Immature natural killer cell (primary cell): ENCODE data around the gene SH2D7. TPM values are rescaled to one million over a fixed set of nuclear protein-coding genes. Genes with fewer than 3 reads are reported as not detected.

Source experiments
- DNase-seq, 3 donors: peaks; one replicate each; pipeline ENCODE4 v3.0.0; 2022; ENCODE audit warnings: mixed read lengths in 1 of 3
- H3K27ac Mint-ChIP-seq, 6 donors: one replicate each; pipeline ENCODE4 v1.8.0; 2020; ENCODE audit warnings: mixed read lengths in 6 of 6, mild to moderate bottlenecking in 5 of 6, inconsistent platforms in 4 of 6, moderate library complexity in 3 of 6
- H3K27me3 Mint-ChIP-seq, 3 donors: one replicate each; pipeline ENCODE4 v1.8.0; 2020 to 2021; ENCODE audit warnings: low read depth in 3 of 3, mild to moderate bottlenecking in 3 of 3, mixed read lengths in 3 of 3, moderate library complexity in 3 of 3, inconsistent platforms in 1 of 3
- H3K36me3 Mint-ChIP-seq, 3 donors: one replicate each; pipeline ENCODE4 v1.8.0; 2020; ENCODE audit warnings: mixed read lengths in 3 of 3, inconsistent platforms in 2 of 3, mild to moderate bottlenecking in 2 of 3
- H3K4me1 Mint-ChIP-seq, 2 donors: one replicate each; pipeline ENCODE4 v1.8.0; 2020; ENCODE audit warnings: inconsistent platforms in 2 of 2, mild to moderate bottlenecking in 2 of 2, mixed read lengths in 2 of 2, moderate library complexity in 1 of 2
- H3K4me3 Mint-ChIP-seq, 5 donors: one replicate each; pipeline ENCODE4 v1.8.0; 2020; ENCODE audit warnings: mild to moderate bottlenecking in 5 of 5, mixed read lengths in 5 of 5, inconsistent platforms in 3 of 5, moderate library complexity in 3 of 5
- H3K9me3 Mint-ChIP-seq, 6 donors: one replicate each; pipeline ENCODE4 v1.8.0; 2020; ENCODE audit warnings: mild to moderate bottlenecking in 6 of 6, mixed read lengths in 6 of 6, inconsistent platforms in 4 of 6, moderate library complexity in 3 of 6
- polyA plus RNA-seq, 3 donors: library from polyadenylated mRNA; unstranded; fragments of 300-500 nt; fragmentation: Illumina TruSeq; gene quantifications; one replicate each; pipeline ENCODE4 v1.2.3, GENCODE V29; 2021

The SH2D7 gene
- polyA plus RNA-seq, 3 donors from 2014 or later = not detected

DNA sequence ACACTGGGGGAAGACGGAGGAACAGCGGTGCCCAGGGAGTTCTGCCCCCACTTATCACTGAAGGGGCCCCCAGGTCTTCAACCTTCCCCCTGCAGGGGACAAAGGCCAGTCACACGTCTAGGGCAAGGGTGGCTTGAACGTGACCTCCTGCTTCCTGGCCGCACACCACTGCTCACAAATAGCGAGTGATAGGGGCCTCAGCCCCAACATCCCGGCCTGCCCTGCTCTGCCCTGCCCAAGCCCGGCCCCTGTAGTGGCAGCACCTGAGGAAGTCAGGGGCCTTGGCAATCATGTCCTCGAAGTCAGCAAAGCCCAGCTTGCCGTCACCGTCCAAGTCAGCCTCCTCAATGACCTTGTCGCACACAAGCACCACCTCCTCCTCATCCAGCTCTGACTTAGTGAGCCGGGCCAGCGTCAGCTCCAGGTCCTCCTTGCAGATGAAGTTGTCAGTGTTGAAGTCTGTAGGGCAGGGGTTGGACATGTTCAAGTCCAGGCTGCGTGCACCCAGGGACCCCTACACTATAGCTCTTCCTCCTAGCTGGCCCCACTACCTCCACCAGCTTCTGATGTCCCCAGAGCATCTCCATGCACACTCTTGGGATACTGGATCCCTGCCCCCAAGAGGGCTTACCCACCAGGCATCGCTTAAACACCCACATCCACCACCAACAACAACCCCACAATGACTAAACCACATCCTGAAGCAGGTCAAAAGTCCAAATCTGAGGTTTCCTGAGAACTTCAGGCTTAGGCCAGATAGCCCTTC lies 13.3 kb downstream of the SH2D7 start:
- no peaks in the 10 kb centered on the region for H3K36me3 Mint-ChIP-seq
- peak overlapping the region; percentile 40 to 79 (median 67) for H3K4me3 Mint-ChIP-seq
- H3K9me3 Mint-ChIP-seq = no peaks in the 10 kb centered on the region
- H3K4me1 Mint-ChIP-seq = peaks cover 50 to 57% of the 10 kb centered on the region in 2 donors
- peaks cover 5 to 8% (median 6%) of the 10 kb centered on the region in 3 donors for H3K27me3 Mint-ChIP-seq
- DNase-seq = peak; percentile 57 to 59 (median 58)
- peak overlapping the region; percentile 1 to 73 (median 46) for H3K27ac Mint-ChIP-seq

DNA sequence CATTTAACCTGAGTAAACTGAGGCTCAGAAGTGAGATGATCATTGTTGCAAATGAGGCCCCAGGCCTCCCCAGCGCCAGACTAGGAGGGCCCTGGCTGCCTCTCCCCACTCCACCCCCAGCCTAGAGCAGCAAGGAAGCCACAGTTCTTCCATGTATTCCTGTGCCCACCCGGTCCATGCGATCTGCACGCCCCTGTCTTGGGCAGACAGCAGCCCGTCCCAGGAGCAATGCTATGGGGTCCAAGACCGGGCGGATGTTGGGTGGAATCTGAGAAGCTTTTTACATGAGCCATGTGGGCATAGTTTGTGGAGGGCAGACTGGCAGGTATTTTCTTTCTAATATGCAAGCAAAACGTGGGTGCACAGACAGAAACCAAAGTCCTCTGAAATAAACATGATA lies 15.1 kb downstream of the SH2D7 start:
- H3K36me3 Mint-ChIP-seq = no peaks in the 10 kb centered on the region
- no peak for DNase-seq
- H3K4me1 Mint-ChIP-seq = peaks cover 47 to 54% of the 10 kb centered on the region in 2 donors
- no peaks in the 10 kb centered on the region for H3K9me3 Mint-ChIP-seq
- no peak overlapping the region for H3K4me3 Mint-ChIP-seq
- peaks cover 3 to 8% (median 5%) of the 10 kb centered on the region in 3 donors for H3K27me3 Mint-ChIP-seq
- no peak overlapping the region for H3K27ac Mint-ChIP-seq

DNA sequence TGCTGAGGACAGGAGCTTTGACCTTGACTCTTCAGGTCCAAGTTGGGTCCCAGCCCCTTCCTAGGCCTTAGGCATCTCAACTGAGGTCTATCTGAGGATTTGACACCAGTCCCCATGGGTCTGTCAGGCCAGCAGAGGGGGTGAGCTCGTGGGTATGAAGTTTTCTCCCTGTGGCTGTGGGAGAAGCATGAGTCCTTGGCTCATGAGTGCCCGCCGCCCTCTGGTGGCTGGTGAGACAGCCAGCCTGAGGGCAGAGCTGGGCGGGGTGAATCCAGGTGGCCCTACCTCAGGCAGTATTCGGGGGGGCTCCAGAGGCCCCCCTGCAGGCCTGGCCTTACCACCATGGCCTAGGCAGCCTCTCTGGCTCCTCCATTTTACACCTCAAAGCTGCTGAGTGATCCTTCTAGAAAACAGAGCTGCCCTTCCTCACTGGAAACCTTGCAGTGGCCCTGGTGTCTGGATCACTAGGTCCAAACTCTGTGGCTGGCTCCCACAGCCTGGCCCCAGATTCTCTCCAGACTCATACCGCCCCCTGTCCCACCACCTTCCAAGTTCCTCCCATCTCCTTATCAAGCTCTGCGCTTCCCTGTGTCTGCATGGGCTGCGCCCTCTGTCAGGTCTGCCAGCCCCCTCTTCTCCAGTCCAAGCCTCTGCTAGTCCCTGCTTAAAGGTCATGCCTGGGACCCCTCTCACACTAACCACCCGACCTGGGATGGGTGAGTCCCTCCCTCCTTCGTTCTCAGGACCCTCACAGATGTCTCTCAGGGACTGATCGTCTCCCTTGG lies 16.1 kb downstream of the SH2D7 start:
- peaks cover 3 to 8% (median 5%) of the 10 kb centered on the region in 3 donors for H3K27me3 Mint-ChIP-seq
- H3K4me3 Mint-ChIP-seq = no peak overlapping the region
- DNase-seq = peak; percentile 75 to 82 (median 80)
- H3K4me1 Mint-ChIP-seq = peaks cover 37 to 44% of the 10 kb centered on the region in 2 donors
- H3K27ac Mint-ChIP-seq = peak overlapping the region in 1 of 6 donors; percentile 10
- no peaks in the 10 kb centered on the region for H3K9me3 Mint-ChIP-seq
- no peaks in the 10 kb centered on the region for H3K36me3 Mint-ChIP-seq

DNA sequence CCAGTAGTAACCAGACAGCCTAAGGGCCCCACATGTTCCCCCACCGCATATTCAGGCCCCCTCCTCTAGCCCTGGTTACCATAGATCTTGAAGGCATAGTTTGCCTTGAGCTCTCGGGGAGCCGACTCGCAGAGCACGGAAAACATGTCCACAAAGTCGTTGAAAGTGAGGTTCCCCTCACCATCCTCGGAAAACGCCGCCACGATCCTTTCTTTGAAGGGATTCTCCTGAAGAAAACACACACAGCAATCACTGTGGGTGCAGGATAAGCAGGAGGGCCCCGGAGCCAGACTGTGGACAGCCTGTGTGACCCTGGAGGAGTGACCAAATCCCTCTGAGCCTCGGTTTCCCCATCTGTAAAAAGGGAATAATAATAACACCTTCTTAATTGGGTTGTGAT lies 16.8 kb downstream of the SH2D7 start:
- Mint-ChIP-seq H3K4me1 (peaks cover 31 to 37% of the 10 kb centered on the region in 2 donors), H3K4me3 (no peak overlapping the region)

DNA sequence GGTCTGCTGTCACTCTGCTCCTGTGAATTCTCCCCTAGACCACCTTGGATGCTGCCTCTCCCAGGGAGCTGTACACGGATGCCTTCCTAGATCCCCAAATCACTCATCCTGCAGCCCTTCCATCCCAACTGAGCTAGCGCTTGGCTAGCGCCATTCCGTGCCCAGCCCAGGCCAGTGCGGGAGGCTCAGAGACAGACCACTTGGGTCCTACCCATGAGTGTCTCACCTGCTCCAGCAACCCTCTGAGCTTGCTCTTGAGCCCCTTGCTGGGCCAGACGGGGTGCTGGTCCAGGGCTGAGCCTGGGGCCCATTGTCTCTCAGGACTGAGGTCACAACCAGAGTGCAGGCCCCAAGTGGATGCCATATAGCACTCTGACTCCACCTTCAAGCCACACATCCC lies 17.7 kb downstream of the SH2D7 start:
- H3K27ac Mint-ChIP-seq = peak overlapping the region in 1 of 6 donors; percentile 72
- peaks cover 2 to 5% (median 5%) of the 10 kb centered on the region in 3 donors for H3K27me3 Mint-ChIP-seq
- H3K9me3 Mint-ChIP-seq = no peaks in the 10 kb centered on the region
- H3K4me3 Mint-ChIP-seq = no peak overlapping the region
- peaks cover 21 to 27% of the 10 kb centered on the region in 2 donors for H3K4me1 Mint-ChIP-seq
- no peaks in the 10 kb centered on the region for H3K36me3 Mint-ChIP-seq
- DNase-seq = no peak

More for the DNA sequence above, 16.8 kb downstream of the SH2D7 start:
- Mint-ChIP-seq H3K27ac (no peak overlapping the region), H3K9me3 (no peaks in the 10 kb centered on the region), H3K27me3 (peaks cover 5 to 6% (median 5%) of the 10 kb centered on the region in 3 donors), H3K36me3 (no peaks in the 10 kb centered on the region)
- no peak for DNase-seq

DNA sequence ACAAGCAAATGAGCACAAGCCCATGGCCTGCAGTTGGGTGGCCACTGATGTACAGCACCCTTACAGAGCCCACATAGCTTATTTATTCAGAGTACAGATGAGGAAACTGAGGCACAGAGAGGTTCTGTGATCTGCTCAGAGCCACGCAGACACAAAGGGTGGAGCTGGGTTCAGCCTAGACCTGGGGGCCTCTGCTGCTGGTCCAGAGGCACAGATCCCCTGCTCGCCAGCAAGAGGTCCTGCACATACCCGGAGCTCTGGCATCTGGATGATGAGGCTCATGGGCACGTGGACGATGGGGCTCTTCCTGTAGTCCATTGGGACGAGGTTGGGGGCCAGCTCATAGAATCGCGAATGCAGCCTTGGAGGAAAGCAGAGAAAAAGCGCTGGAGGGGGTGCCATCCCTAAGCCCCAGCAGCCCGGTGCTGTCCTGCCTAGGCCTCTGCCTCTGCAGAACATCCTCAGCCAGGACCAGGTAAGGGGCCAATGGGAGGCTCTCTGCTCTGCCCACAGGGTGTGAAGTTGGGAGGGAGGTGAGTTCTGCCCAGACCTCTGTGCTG lies 18.6 kb downstream of the SH2D7 start:
- H3K9me3 Mint-ChIP-seq = no peaks in the 10 kb centered on the region
- H3K4me1 Mint-ChIP-seq = peaks cover 12 to 18% of the 10 kb centered on the region in 2 donors
- H3K27me3 Mint-ChIP-seq = peaks cover under 1 to 8% (median 3%) of the 10 kb centered on the region in 3 donors
- peak overlapping the region in 1 of 6 donors; percentile 28 for H3K27ac Mint-ChIP-seq
- no peak overlapping the region for H3K4me3 Mint-ChIP-seq
- no peak for DNase-seq
- no peaks in the 10 kb centered on the region for H3K36me3 Mint-ChIP-seq

DNA sequence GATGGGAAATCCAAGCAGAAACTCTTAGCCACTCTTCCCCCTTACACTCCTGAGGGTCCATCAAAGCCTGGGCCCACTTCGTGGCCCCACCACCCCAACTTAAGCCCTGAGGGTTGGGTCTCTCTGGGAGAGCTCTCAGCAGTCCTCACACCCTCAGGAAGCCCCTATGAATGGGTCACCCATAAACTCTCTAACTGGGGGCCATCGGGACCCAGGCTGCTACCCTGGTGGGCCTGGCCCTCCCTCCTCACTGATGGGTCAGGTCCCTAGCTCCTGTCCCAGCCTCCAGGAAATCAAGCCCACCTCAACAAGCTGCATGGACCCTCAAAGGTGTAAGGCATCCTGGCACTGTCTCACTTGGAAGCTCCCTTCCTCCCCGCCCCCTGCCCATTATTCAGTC lies 19.4 kb downstream of the SH2D7 start:
- Mint-ChIP-seq H3K27me3 (peaks cover 0 to 7% (median 1%) of the 10 kb centered on the region in 3 donors), H3K36me3 (no peaks in the 10 kb centered on the region)

DNA sequence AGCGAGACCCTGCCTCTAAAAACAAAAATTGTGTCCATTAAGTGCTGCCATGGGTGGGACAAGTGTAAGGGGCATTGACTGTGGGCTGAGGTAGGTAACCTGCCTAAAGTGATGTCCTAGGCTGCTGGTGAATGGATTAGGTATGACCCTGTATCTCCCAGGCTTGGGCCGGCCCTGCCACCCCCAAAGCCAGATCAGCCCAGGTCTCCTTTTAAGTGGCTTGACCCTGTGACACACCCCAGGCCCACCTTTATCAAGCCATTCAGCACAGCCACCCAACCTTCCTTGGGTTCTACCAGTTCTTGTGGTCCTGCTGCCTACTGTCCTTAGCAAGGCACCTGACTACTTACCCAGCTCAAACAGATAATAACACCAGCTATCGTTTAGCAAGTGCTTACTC lies 20.2 kb downstream of the SH2D7 start:
- DNase-seq = no peak
- no peaks in the 10 kb centered on the region for H3K36me3 Mint-ChIP-seq
- no peak overlapping the region for H3K27ac Mint-ChIP-seq
- no peak overlapping the region for H3K4me3 Mint-ChIP-seq
- no peaks in the 10 kb centered on the region for H3K9me3 Mint-ChIP-seq
- H3K4me1 Mint-ChIP-seq = peaks cover 2 to 6% of the 10 kb centered on the region in 2 donors
- peaks cover 0 to 7% (median 1%) of the 10 kb centered on the region in 3 donors for H3K27me3 Mint-ChIP-seq

More for the DNA sequence above, 19.4 kb downstream of the SH2D7 start:
- no peak overlapping the region for H3K4me3 Mint-ChIP-seq
- DNase-seq = no peak
- no peaks in the 10 kb centered on the region for H3K9me3 Mint-ChIP-seq
- no peak overlapping the region for H3K27ac Mint-ChIP-seq
- H3K4me1 Mint-ChIP-seq = peaks cover 4 to 11% of the 10 kb centered on the region in 2 donors

DNA sequence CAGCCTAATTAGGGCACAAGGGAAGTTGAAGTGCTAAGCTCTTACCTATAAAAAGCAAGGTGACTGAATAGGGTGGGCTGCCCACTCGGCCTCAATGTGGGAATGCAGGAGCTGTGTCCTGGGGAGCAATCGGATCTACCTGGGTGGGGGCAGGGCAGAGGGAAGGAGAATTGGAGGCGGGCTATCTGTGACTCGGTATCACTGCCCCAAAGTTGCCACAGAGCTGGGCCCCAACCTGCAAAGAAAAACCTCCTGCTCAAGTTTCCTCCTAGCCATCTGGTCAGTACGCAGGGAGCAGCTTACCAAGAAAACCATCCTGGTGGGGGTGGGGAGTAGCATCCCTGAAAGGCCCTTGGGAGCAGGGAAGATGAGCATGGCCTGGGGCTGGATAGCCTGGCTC lies 28.2 kb downstream of the SH2D7 start:
- no peak overlapping the region for H3K27ac Mint-ChIP-seq
- no peaks in the 10 kb centered on the region for H3K4me1 Mint-ChIP-seq
- peaks cover 0 to 9% (median 2%) of the 10 kb centered on the region in 3 donors for H3K27me3 Mint-ChIP-seq
- DNase-seq = no peak
- H3K9me3 Mint-ChIP-seq = no peaks in the 10 kb centered on the region
- H3K36me3 Mint-ChIP-seq = no peaks in the 10 kb centered on the region
- H3K4me3 Mint-ChIP-seq = no peak overlapping the region

DNA sequence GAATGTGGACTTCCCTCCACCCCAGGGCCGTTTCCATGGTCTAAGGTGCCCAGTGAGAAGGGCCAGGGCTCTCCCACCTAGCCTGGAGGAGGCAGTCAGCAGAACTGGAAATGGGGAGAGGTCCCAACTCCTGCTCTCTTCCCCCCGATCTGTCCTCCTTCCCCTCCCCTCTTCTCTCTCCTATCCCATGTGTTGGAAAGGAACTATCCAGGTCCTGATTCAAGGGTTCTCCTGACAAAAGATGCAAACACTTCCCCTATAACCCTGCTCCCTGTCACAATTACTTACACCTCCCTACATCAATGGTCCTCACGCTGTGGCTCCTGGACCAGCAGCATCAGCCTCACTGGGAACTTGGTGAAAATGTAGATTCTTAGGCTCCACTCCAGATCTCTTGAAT lies 32.9 kb downstream of the SH2D7 start:
- DNase-seq = no peak
- H3K36me3 Mint-ChIP-seq = no peaks in the 10 kb centered on the region
- no peaks in the 10 kb centered on the region for H3K4me1 Mint-ChIP-seq
- no peak overlapping the region for H3K4me3 Mint-ChIP-seq
- H3K27ac Mint-ChIP-seq = no peak overlapping the region
- H3K9me3 Mint-ChIP-seq = no peaks in the 10 kb centered on the region
- peaks cover 0 to 2% (median 0%) of the 10 kb centered on the region in 3 donors for H3K27me3 Mint-ChIP-seq

DNA sequence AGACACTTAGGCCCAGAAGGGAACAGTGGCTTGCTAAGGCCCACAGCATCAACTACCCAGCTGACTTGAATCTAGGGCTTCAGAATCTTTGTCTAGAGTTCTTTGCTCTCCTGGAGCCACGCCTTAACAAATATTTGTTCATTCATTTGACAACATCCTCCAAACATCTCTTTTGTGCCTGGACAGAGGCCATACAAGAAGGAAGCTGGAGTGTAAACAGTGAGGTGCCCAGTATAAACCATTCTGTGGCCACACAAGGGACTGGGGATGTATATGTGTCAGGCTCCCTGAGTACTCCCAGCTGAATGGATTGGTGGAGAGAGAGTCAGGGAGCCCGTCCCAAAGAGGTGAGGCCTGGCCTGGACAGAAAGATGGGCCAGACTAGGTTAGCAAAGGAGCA lies 35.5 kb downstream of the SH2D7 start:
- Mint-ChIP-seq H3K36me3 (no peaks in the 10 kb centered on the region), H3K4me3 (no peak overlapping the region), H3K4me1 (peaks cover 11 to 16% of the 10 kb centered on the region in 2 donors), H3K9me3 (no peaks in the 10 kb centered on the region), H3K27me3 (peaks cover 0 to 3% (median 0%) of the 10 kb centered on the region in 3 donors), H3K27ac (peak overlapping the region in 3 of 6 donors; percentile 1 to 43 (median 39))
- no peak for DNase-seq

DNA sequence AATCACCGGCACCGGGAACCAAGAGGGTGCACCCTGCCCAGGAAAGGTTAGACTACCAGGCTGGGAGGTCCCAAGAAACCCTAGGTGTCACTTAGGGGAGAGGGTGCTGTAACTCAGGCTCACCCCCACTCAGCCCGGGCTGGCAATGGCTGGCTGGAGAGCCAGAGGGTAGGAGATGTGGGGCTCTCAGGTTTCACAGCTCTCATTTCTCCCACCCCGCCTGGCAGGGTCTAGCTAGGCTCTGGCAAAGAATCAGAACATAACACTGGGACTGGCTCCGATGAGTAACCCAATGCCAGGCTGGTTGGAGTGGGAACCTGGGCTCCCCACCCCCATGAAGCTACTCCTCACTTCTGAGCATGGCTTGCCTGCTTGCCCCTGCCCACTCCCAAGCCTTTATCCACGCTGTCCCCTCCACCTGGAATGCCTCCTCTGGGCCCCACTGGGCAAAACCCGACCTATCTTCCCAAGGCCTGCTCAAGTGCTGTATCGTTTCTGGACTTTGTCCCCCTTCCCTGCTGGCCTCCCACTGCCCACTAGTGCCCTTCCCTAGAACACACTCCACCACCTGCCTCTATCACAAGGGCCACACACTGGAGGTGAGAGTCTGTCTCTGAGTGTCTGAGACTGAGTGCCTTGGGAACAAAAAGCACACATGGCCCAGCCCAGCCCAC lies 36.9 kb downstream of the SH2D7 start:
- peak overlapping the region in 5 of 6 donors; percentile 68 to 89 (median 78) for H3K27ac Mint-ChIP-seq
- peaks cover 12 to 20% of the 10 kb centered on the region in 2 donors for H3K4me1 Mint-ChIP-seq
- no peaks in the 10 kb centered on the region for H3K9me3 Mint-ChIP-seq
- no peak overlapping the region for H3K4me3 Mint-ChIP-seq
- H3K27me3 Mint-ChIP-seq = peaks cover 0 to 3% (median 0%) of the 10 kb centered on the region in 3 donors
- DNase-seq = no peak
- H3K36me3 Mint-ChIP-seq = no peaks in the 10 kb centered on the region

DNA sequence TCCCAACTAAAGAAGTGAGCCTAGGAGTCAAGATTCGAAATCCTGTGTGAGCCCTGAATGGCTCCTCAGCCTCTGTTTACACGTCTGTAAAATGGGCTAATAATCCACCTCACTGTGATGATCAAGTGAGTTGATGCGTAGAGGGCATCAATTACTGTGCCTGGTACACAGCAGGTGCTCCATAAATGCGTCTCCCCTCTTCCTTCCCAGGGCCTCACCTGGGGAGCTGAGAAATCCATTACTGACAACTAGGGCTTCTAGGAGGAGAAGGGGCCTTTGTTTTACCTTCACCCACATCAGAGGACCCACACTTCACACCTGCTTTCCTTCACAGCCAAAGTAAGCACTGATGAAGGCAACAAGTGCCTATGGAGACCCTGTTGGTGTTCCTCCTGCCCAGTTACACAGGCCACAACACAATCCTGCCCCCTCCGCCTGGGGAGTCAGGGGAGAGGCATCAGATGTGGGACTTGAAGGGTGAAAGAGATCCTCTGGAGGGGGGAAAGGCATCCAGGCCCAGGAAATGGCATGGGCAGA lies 37.5 kb downstream of the SH2D7 start:
- H3K4me3 Mint-ChIP-seq = peak overlapping the region; percentile 68 to 83 (median 76)
- H3K4me1 Mint-ChIP-seq = peaks cover 12 to 20% of the 10 kb centered on the region in 2 donors
- DNase-seq = no peak
- H3K9me3 Mint-ChIP-seq = no peaks in the 10 kb centered on the region
- H3K36me3 Mint-ChIP-seq = no peaks in the 10 kb centered on the region
- peak overlapping the region; percentile 6 to 89 (median 72) for H3K27ac Mint-ChIP-seq
- H3K27me3 Mint-ChIP-seq = peaks cover 0 to 3% (median 0%) of the 10 kb centered on the region in 3 donors
